ENCODE data around the gene LRRC72.

Gene LRRC72

DNA sequence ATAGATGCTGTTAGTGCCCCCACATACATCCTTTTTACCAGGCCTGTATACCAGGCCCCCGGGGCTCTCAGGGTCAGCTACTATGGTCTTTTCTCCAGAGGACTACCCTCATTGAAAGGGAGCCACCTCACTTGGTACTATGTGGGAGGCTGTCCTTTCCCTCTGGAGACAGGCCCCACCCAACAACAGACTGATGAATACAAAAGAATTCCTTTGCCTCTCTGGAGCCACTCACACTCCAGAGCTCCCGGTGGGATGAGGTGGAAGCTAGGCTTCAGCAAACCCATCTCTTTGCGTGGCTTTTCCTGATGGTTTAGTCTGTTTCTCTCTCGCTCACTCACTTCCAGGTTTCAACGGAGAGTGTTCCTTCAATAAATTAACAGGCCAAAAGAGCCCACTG lies 88.6 kb downstream of the LRRC72 start:
- FAIRE-seq (no peak), DNase-seq (ENCODE audit: insufficient read length, low spot score) (no peak)

DNA sequence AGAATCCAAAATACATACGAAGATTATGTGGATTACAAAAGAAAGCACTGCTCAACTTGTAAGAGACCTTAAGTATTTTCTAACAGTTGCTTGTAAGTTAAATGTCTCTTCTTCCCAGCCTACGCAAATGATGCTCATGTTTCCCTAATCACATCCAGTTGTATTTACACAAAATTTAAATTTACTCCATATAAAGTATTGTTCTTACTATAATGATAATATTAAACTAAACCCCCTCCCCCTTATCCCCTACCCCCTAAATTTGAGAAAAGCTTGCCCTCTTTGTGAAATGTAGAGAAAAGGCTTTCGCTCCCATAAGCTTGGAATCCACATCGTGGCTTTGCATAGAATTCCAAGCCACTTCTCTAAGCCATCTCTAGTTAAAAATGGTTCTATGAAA lies 89.5 kb downstream of the LRRC72 start:
- DNase-seq (ENCODE audit: insufficient read length, low spot score) (no peak), FAIRE-seq (no peak)

DNA sequence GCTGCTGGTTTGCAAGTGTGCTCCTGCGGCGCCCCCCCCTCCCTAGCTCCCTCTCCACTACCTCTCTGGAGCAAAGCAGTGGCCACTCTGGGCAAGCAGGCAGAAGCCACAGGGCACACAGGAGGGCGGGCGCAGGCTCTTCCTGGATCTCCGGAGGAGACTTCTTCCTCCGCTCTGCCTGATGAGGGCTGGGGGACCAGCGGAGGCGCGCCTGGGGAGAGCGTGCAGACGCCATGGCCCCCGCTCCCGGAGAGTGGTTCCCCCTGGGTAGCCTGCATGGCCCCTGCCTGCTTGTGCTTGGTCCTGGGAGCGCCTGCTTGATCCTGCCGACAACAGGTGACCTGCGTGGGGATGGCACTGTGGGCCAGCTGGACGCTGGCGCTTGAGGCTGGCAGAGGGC lies 89.9 kb downstream of the LRRC72 start:
- FAIRE-seq = no peak
- DNase-seq (ENCODE audit: insufficient read length, low spot score) = no peak

DNA sequence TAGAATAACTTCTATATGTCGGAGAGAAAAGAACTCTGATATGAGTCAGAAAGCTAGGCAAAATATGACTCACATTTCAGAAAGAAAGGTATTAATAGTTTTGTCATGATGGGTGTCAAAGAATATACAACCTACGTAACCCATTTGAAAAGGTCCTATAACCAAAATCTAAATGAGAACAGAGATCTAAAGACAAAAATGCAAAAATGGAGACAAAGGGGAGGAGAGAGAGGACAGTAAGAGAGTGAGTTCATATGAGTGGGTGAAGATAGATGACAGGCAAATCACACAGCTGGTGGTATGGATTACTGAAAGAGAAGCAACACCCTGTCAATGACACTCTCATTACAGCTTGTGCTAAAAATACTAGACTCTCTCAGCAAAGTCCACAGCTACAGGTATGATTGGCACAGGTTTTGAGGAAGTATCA lies 93.4 kb downstream of the LRRC72 start:
- FAIRE-seq = no peak
- DNase-seq (ENCODE audit: insufficient read length, low spot score) = no peak

DNA sequence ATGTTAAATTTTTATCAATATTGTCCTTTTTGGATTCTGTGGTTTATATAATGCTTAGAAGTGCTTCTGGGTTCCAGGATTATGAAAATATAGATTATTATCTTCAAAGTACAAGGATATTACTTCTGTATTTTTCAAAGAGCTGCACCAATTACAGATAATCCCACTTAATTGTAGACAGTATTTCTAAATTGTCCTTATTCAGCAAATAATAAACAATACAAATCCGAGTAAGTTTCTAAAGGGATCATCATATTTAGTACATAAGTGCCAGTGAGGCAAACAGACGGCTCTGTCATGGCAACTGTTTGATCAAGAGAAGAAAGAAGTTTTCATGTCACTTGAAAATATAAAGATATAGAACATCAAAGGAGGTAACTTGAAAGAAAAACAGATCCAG lies 99.8 kb downstream of the LRRC72 start:
- DNase-seq (ENCODE audit: insufficient read length, low spot score) (no peak), FAIRE-seq (no peak)

DNA sequence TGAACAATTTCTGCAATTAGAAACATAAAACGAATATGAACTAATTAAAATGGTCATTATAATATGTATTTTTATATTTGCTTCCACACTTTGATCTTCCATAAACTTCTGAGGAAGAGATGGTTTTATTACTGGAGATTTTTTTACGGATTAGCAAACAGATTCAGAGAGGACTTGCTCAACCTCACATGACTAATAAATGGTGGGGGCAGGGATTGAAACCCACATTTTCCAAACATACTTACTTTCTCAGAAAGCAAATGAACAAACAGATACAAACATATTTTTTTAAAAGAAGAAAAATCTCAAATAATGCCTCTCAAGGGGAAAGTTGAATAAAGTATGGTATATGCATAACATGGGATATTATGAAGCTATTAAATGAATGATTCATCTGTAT lies 100.6 kb downstream of the LRRC72 start:
- no peak for FAIRE-seq
- DNase-seq (ENCODE audit: insufficient read length, low spot score) = no peak

DNA sequence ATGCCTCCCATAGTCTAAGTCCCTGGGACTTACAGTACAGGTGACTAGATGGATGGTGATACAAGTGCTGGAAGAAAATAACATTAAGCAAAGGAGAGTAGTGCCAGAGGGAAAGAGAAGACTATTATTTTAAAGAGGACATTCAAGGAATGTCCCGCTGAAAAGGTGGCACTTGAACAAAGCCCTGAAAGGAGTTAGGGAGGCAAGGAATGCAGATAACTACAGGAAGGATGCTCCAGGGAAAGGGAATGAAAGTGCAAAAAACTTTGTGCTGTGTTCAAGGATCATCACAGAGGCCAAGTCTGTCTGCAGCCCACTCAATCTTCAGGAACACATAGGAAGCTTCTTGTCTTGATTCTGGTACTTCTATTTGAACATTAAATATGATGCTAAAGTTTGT lies 104.0 kb downstream of the LRRC72 start:
- FAIRE-seq = no peak
- DNase-seq (ENCODE audit: insufficient read length, low spot score) = no peak

Measured in HTR-8/SVneo (cell line).